Esophagus squamous epithelium (tissue), 5 donors: ENCODE measurements around the gene KRT31. TPM values are rescaled to one million over a fixed set of nuclear protein-coding genes. Genes with fewer than 3 reads are reported as not detected.

Experiments
- DNase-seq: peaks from one replicate; lab custom pipeline; 2025; lab: John Stamatoyannopoulos, UW
- H3K27ac ChIP-seq, 4 donors: fragments of 200-600 bp; sonication (generic); one replicate each; pipeline ENCODE4 v1.5.1; 2016 to 2019; ENCODE audit warnings: mild to moderate bottlenecking in 1 of 4
- H3K27me3 ChIP-seq, 4 donors: fragments of 200-600 bp; sonication (generic); 1 replicate in 3 of 4; 2 replicates in 1 of 4; pipeline versions ENCODE4 v1.5.1 to v1.6.0; 2017 to 2021; ENCODE audit warnings: antibody characterized with exemption in 1 of 4
- H3K36me3 ChIP-seq, 3 donors: fragments of 200-600 bp; sonication (generic); one replicate each; pipeline ENCODE4 v1.5.1; 2016 to 2019
- H3K4me1 ChIP-seq, 3 donors: fragments of 200-600 bp; sonication (generic); one replicate each; pipeline ENCODE4 v1.5.1; 2017 to 2019
- H3K4me3 ChIP-seq, 4 donors: fragments of 200-600 bp; sonication (generic); 1 replicate in 3 of 4; 2 replicates in 1 of 4; pipeline ENCODE4 v1.5.1; 2016 to 2019; ENCODE audit warnings: mild to moderate bottlenecking in 2 of 4, moderate library complexity in 1 of 4
- H3K9me3 ChIP-seq, 3 donors: fragments of 200-600 bp; sonication (generic); one replicate each; pipeline ENCODE4 v1.5.1; 2016 to 2019
- CTCF ChIP-seq, 6 experiments: fragments of 450-650 bp in 4 of 6; fragments of 200-600 bp in 2 of 6; sonication (generic) in 2 of 6; IDR thresholded peaks; one replicate each; pipeline ENCODE4 v1.5.1; 2016 to 2019; ENCODE audit warnings: antibody characterized with exemption in 6 of 6, mild to moderate bottlenecking in 4 of 6, moderate library complexity in 4 of 6
- POLR2A ChIP-seq, 4 donors: fragments of 450-650 bp; IDR thresholded peaks; one replicate each; pipeline ENCODE4 v1.6.1; 2017; ENCODE audit warnings: antibody characterized with exemption in 4 of 4, mild to moderate bottlenecking in 4 of 4, moderate library complexity in 3 of 4
- WGBS, 2 donors: methylation state at CpG; one replicate each; pipeline ENCODE4 v1.1.5; 2018; 5-methylcytosine and 5-hydroxymethylcytosine counted together
- intact Hi-C: fragments of 100-400 bp; cut with DNase I; formaldehyde crosslinking; loops from one replicate; pipeline ENCODE4 v1.15.0; 2022
- total RNA-seq, 4 donors: library from RNA; depleted of rRNA; stranded (reverse); fragments of >200 nt; gene quantifications; one replicate each; pipeline ENCODE4 v1.1.0, GENCODE V29; 2016
- donor health status: DM: yes; HTN: yes; CAD: no.

The KRT31 gene
- total RNA-seq, 4 donors from 2014 or later, result 0.79 to 2.5 (median 1.5) TPM; not detected in 1

DNA sequence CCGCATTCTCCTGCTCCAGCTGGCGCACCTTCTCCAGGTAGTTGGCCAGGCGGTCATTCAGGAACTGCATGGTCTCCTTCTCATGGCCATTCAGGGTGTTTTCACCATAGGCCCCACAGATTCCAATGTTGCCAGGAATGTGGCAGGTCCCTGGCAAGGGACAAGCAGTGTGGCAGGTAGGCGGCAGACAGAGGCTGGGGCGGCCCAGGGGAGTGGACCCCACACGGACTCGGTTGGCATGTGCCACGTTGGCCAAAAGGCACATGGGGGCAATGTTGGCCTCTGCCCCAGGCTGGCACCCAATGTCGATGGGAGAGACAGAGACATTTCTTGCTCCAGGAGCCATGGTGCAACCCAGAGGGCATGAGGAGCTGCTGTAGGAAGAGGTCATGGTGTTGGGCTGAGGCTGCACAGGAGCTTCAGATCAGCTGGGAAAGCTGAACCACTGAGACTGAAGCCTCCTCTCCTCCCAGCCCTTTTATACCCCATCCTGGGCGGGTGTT is 43.2 kb upstream of the KRT31 start, which contains the start of gene KRT38:
TSS of gene KRT38 (minus strand) at position 453 of the 503 bp plus-strand sequence. CDS start at position 391, 62 bp downstream.
- 90 to 100% methylated on average over 2 to 8 of the region's 10 CpGs for WGBS, 2 donors
- no peaks in the 10 kb centered on the region for H3K36me3 ChIP-seq
- intact Hi-C loops, result no loop called here
- no peaks in the 10 kb centered on the region for H3K4me1 ChIP-seq
- no peak for DNase-seq
- no peaks in the 10 kb centered on the region for H3K9me3 ChIP-seq
- TF ChIP-seq POLR2A (IDR thresholded peaks at IDR 0.05), result no peak
- no peak for TF ChIP-seq CTCF (IDR thresholded peaks at IDR 0.05)
- H3K27ac ChIP-seq, result no peak within 1 kb of the TSS
- no peak within 1 kb of the TSS for H3K4me3 ChIP-seq
- peaks cover 0 to 24% (median 0%) of the 10 kb centered on the region in 4 donors for H3K27me3 ChIP-seq

DNA sequence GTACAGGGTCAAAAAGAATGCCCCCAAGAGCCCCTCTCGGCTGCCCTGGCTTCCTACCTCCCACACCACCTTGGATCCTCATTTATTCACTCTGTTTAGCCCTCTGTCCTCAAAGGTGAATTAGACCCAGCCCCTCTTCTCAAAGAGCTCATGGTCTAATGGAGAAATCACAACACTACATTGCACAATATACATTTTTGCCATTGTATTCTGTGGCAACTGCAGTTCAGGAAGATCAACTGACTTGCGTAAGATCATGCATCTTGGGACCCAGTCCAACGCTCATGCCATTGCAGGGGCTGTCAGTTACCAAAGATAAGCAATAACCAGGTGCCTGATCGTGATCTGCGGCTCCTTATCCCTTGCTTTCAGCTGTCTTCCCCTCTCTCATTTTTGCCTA is 42.0 kb upstream of the KRT31 start:
- Histone ChIP-seq H3K27ac (no peak overlapping the region), H3K27me3 (peaks cover 0 to 13% (median 0%) of the 10 kb centered on the region in 4 donors), H3K4me1 (no peaks in the 10 kb centered on the region), H3K4me3 (no peak overlapping the region), H3K9me3 (no peaks in the 10 kb centered on the region), H3K36me3 (no peaks in the 10 kb centered on the region)
- 83 to 91% methylated on average over 4 of the region's 5 CpGs for WGBS, 2 donors
- no peak for DNase-seq
- TF ChIP-seq POLR2A (IDR thresholded peaks at IDR 0.05) (no peak), CTCF (IDR thresholded peaks at IDR 0.05) (no peak)
- intact Hi-C loops, result no loop called here

DNA sequence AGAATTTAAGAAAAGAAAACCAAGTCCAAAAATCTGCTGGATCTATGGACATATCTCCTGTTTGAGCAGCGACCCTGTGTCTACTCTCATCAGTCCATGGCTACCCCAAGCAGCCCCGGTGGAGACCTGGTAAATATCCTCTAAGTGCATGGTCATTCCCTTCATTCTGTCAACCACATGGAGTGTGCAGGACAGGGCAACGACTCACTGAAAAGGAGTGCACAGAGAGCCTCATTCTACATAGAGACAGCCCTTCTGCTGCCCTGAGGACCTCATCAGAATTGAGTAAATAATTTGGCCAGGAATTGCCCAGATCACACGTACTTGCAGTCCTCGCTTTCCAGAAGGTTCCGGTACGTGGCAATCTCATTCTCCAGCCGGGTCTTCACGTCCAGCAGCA is 40.4 kb upstream of the KRT31 start:
- no peaks in the 10 kb centered on the region for H3K9me3 ChIP-seq
- DNase-seq, result no peak
- H3K27me3 ChIP-seq, result peaks cover 0 to 4% (median 0%) of the 10 kb centered on the region in 4 donors
- 89% methylated on average over 9 of the region's 9 CpGs for WGBS, 2 donors
- intact Hi-C loops, result no loop called here
- H3K4me3 ChIP-seq, result no peak overlapping the region
- no peaks in the 10 kb centered on the region for H3K36me3 ChIP-seq
- no peak for TF ChIP-seq CTCF (IDR thresholded peaks at IDR 0.05)
- TF ChIP-seq POLR2A (IDR thresholded peaks at IDR 0.05), result no peak
- H3K4me1 ChIP-seq, result no peaks in the 10 kb centered on the region
- H3K27ac ChIP-seq, result no peak overlapping the region

GRCh38 chr17:41437254-41437653 is 39.8 kb upstream of the KRT31 start:
- Histone ChIP-seq H3K4me1 (no peaks in the 10 kb centered on the region), H3K27ac (no peak overlapping the region), H3K4me3 (no peak overlapping the region), H3K27me3 (peaks cover 0 to 4% (median 0%) of the 10 kb centered on the region in 4 donors), H3K9me3 (no peaks in the 10 kb centered on the region), H3K36me3 (no peaks in the 10 kb centered on the region)
- no peak for TF ChIP-seq POLR2A (IDR thresholded peaks at IDR 0.05)
- WGBS, 2 donors, result 75 to 92% methylated on average over 7 of the region's 7 CpGs
- no peak for DNase-seq
- intact Hi-C loops, result no loop called here

DNA sequence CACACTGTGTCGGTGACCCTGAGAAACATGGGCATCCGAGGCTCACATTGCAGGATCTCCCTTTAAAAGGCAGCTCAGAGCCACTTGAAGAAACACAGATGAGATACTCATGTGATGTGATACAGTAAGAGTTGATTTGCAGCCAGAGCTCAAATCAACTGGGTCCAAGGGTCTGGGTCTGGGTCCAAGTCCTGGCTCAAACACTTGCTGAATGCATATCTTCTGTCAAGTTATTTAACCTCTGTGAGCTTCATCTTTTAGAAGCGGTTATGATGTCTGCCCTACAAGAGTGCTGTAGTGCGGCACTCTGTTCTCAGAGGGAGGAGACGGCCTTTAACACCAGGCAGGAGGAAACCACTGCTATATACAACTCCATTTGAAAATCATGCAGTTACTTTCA is 37.0 kb upstream of the KRT31 start:
- TF ChIP-seq CTCF (IDR thresholded peaks at IDR 0.05) (no peak), POLR2A (IDR thresholded peaks at IDR 0.05) (no peak)
- Histone ChIP-seq H3K27ac (no peak overlapping the region), H3K27me3 (no peaks in the 10 kb centered on the region), H3K4me1 (no peaks in the 10 kb centered on the region), H3K9me3 (no peaks in the 10 kb centered on the region), H3K36me3 (no peaks in the 10 kb centered on the region), H3K4me3 (no peak overlapping the region)
- intact Hi-C loops, result no loop called here
- DNase-seq, result no peak
- 55 to 70% methylated on average over 5 of the region's 5 CpGs for WGBS, 2 donors

DNA sequence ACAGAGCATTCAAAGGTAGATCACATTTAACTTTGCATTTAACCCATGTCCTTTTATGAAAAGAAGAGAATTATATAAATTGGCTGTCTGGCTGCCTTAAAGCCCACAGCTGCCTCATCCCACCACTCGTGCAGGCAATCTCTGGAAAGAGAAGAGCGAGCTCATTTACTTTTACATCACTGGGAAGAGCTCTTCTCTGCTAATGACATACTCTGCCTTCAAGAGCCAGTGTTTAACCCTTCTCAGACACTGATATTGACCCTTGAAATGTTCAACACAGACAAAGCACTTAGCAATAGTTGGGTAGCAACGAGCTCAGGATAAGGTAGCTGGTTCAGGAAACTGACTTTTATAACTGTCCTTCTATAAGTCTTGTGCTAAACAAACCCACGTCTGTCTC is 36.6 kb upstream of the KRT31 start:
- H3K27ac ChIP-seq, result no peak overlapping the region
- H3K27me3 ChIP-seq, result no peaks in the 10 kb centered on the region
- no peaks in the 10 kb centered on the region for H3K9me3 ChIP-seq
- H3K36me3 ChIP-seq, result no peaks in the 10 kb centered on the region
- intact Hi-C loops, result no loop called here
- 68 to 72% methylated on average over 3 to 4 of the region's 4 CpGs for WGBS, 2 donors
- no peaks in the 10 kb centered on the region for H3K4me1 ChIP-seq
- TF ChIP-seq POLR2A (IDR thresholded peaks at IDR 0.05) (no peak), CTCF (IDR thresholded peaks at IDR 0.05) (no peak)
- DNase-seq, result no peak
- H3K4me3 ChIP-seq, result no peak overlapping the region
